ENCODE results near the gene PARP4. TPM values are rescaled to one million over a fixed set of nuclear protein-coding genes. Genes with fewer than 3 reads are reported as not detected.

The PARP4 gene
- total and polyA plus RNA-seq, 2 of the 13 experiments (the other 11 are each of a cell fraction or from before 2014, with no cell fraction given) = 40.5 to 42.6 TPM

DNA sequence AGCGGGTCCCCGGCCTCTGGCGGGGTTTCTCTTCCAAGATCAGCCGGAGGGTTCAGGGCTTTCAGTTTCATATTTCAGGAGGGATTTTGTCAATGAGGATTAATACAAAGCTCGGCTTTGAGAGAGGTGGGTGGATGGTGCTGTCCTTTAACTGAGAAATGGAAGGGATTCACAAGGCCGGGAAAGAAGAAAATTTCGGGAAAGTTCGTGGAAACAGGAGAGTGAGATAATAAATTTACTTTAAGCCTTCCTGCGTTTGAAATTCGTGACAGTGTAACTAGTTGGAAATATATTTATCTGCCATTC is 283 bp upstream of the PARP4 start (continued):
- TF ChIP-seq ZNF225 (CRISPR knock-in tag; IDR thresholded peaks at IDR 0.05) = no peak
- no peak for TF ChIP-seq CBX5 (CRISPR knock-in tag; IDR thresholded peaks at IDR 0.05; ENCODE audit: borderline replicate concordance)
- no peak for TF ChIP-seq KDM2A (CRISPR knock-in tag; IDR thresholded peaks at IDR 0.05; ENCODE audit: borderline replicate concordance, low read depth)
- TF ChIP-seq NFRKB (IDR thresholded peaks at IDR 0.05) = no peak
- TF ChIP-seq NFKB2 (CRISPR knock-in tag; IDR thresholded peaks at IDR 0.05; ENCODE audit: borderline replicate concordance) = peak; percentile 2; the same call in 1 of the 2 replicates
- TF ChIP-seq CCDC6 (CRISPR knock-in tag; IDR thresholded peaks at IDR 0.05) = 0 out of 2 replicates have a peak, but pooled peaks have one; percentile 27
- TF ChIP-seq ZSCAN9 (CRISPR knock-in tag; IDR thresholded peaks at IDR 0.05; ENCODE audit: borderline replicate concordance) = 0 out of 2 replicates have a peak, but pooled peaks have one; percentile 2
- TF ChIP-seq ZFP36L1 (CRISPR knock-in tag; IDR thresholded peaks at IDR 0.05) = peak; percentile 74; the same call in 1 of the 2 replicates
- no peak for TF ChIP-seq SKI (IDR thresholded peaks at IDR 0.05; ENCODE audit: partially characterized antibody)
- peak; percentile 51; the same call in 1 of the 2 replicates for TF ChIP-seq POLR2AphosphoS5 (IDR thresholded peaks at IDR 0.05; ENCODE audit: low read depth, low read length)
- TF ChIP-seq ZNF674 (CRISPR knock-in tag; IDR thresholded peaks at IDR 0.05; ENCODE audit: low read depth) = no peak
- TF ChIP-seq HOXA5 (CRISPR knock-in tag; IDR thresholded peaks at IDR 0.05) = no peak
- TF ChIP-seq, protein P1, sequence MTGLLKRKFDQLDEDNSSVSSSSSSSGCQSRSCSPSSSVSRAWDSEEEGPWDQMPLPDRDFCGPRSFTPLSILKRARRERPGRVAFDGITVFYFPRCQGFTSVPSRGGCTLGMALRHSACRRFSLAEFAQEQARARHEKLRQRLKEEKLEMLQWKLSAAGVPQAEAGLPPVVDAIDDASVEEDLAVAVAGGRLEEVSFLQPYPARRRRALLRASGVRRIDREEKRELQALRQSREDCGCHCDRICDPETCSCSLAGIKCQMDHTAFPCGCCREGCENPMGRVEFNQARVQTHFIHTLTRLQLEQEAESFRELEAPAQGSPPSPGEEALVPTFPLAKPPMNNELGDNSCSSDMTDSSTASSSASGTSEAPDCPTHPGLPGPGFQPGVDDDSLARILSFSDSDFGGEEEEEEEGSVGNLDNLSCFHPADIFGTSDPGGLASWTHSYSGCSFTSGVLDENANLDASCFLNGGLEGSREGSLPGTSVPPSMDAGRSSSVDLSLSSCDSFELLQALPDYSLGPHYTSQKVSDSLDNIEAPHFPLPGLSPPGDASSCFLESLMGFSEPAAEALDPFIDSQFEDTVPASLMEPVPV (CRISPR knock-in tag; IDR thresholded peaks at IDR 0.05) = no peak
- TF ChIP-seq STAT5B (CRISPR knock-in tag; IDR thresholded peaks at IDR 0.05) = no peak
- TF ChIP-seq DNMT3B (CRISPR knock-in tag; conservative IDR thresholded peaks at IDR 0.05) = no peak
- TF ChIP-seq ZNF468 (CRISPR knock-in tag; IDR thresholded peaks at IDR 0.05) = no peak
- TF ChIP-seq TGIF2 (CRISPR knock-in tag; IDR thresholded peaks at IDR 0.05) = no peak
- TF ChIP-seq ZNF501 (CRISPR knock-in tag; IDR thresholded peaks at IDR 0.05) = no peak
- TF ChIP-seq ZNF782 (CRISPR knock-in tag; IDR thresholded peaks at IDR 0.05; ENCODE audit: borderline replicate concordance) = no peak
- TF ChIP-seq, protein P2, sequence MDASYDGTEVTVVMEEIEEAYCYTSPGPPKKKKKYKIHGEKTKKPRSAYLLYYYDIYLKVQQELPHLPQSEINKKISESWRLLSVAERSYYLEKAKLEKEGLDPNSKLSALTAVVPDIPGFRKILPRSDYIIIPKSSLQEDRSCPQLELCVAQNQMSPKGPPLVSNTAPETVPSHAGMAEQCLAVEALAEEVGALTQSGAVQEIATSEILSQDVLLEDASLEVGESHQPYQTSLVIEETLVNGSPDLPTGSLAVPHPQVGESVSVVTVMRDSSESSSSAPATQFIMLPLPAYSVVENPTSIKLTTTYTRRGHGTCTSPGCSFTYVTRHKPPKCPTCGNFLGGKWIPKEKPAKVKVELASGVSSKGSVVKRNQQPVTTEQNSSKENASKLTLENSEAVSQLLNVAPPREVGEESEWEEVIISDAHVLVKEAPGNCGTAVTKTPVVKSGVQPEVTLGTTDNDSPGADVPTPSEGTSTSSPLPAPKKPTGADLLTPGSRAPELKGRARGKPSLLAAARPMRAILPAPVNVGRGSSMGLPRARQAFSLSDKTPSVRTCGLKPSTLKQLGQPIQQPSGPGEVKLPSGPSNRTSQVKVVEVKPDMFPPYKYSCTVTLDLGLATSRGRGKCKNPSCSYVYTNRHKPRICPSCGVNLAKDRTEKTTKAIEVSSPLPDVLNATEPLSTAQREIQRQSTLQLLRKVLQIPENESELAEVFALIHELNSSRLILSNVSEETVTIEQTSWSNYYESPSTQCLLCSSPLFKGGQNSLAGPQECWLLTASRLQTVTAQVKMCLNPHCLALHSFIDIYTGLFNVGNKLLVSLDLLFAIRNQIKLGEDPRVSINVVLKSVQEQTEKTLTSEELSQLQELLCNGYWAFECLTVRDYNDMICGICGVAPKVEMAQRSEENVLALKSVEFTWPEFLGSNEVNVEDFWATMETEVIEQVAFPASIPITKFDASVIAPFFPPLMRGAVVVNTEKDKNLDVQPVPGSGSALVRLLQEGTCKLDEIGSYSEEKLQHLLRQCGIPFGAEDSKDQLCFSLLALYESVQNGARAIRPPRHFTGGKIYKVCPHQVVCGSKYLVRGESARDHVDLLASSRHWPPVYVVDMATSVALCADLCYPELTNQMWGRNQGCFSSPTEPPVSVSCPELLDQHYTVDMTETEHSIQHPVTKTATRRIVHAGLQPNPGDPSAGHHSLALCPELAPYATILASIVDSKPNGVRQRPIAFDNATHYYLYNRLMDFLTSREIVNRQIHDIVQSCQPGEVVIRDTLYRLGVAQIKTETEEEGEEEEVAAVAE (CRISPR knock-in tag; IDR thresholded peaks at IDR 0.05; ENCODE audit: borderline replicate concordance) = no peak
- no peak for TF ChIP-seq ATF7 (IDR thresholded peaks at IDR 0.05)
- TF ChIP-seq ATF7 (CRISPR knock-in tag; IDR thresholded peaks at IDR 0.05) = no peak
- no peak for TF ChIP-seq ZBTB38 (CRISPR knock-in tag; IDR thresholded peaks at IDR 0.05)
- TF ChIP-seq, protein P3, sequence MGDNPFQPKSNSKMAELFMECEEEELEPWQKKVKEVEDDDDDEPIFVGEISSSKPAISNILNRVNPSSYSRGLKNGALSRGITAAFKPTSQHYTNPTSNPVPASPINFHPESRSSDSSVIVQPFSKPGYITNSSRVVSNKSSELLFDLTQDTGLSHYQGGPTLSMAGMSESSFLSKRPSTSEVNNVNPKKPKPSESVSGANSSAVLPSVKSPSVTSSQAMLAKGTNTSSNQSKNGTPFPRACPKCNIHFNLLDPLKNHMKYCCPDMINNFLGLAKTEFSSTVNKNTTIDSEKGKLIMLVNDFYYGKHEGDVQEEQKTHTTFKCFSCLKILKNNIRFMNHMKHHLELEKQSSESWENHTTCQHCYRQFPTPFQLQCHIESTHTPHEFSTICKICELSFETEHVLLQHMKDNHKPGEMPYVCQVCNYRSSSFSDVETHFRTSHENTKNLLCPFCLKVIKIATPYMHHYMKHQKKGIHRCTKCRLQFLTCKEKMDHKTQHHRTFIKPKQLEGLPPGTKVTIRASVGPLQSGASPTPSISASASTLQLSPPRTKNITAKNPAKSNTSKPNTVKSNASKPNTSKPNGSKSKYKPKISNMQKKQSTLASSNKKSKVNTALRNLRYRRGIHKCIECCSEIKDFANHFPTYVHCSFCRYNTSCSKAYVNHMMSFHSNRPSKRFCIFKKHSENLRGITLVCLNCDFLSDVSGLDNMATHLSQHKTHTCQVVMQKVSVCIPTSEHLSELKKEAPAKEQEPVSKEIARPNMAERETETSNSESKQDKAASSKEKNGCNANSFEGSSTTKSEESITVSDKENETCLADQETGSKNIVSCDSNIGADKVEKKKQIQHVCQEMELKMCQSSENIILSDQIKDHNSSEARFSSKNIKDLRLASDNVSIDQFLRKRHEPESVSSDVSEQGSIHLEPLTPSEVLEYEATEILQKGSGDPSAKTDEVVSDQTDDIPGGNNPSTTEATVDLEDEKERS (CRISPR knock-in tag; IDR thresholded peaks at IDR 0.05) = no peak
- TF ChIP-seq ZMYM2 (CRISPR knock-in tag; IDR thresholded peaks at IDR 0.05) = no peak
